ENCODE measurements around the gene SMG6. TPM values are rescaled to one million over a fixed set of nuclear protein-coding genes. Genes with fewer than 3 reads are reported as not detected.
A peak's percentile ranks its signal among the peaks of the same experiment; 100 is the strongest.

SMG6 gene
- total RNA-seq, 1 donor from 2014 or later, result 43.0 TPM

DNA sequence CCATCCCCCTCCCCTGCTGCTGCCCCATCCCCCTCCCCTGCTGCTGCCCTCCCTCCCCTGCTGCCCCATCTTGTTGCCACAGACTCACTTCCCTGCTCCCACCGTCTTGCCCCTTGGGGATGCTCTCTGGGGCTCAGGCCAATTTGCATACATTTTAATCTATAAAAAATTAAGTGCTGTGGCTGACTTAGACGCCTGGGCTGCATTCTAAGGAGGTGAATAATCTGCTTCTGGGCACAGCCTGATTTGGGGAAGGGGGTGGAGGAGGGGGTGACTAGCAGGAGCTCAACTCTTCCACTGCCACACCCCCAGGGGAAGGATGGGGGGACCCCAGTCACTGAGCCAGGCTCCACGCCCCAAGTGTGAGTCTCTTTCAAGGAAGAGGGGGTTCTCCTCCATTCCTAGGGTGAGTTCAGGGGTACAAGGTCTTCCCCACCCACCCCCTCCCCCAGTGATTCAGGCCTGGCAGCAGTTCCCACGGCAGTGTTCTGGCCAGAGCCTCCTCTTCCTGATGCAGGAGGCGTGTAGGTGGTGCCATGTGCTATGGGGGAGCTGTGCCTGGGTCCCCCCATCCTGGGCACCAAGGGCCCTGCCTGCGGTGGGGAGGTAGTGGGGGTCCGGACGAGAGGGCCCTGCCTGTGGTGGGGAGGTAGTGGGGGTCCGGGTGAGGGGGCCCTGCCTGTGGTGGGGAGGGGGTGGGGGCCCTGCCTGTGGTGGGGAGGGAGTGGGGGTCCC is 268.6 kb downstream of the SMG6 start:
- Mint-ChIP-seq H3K27me3 (ENCODE audit: low read depth) (no peaks in the 10 kb centered on the region), H3K4me1 (ENCODE audit: low read depth) (peaks cover 7% of the 10 kb centered on the region), H3K36me3 (ENCODE audit: low read depth) (peaks cover 21% of the 10 kb centered on the region), H3K4me3 (ENCODE audit: low read depth) (no peak overlapping the region), H3K27ac (no peak overlapping the region), H3K9me3 (no peaks in the 10 kb centered on the region)
- DNase-seq (ENCODE audit: low spot score), result no peak
- intact Hi-C loops (cut with micrococcal nuclease), result no loop called here

DNA sequence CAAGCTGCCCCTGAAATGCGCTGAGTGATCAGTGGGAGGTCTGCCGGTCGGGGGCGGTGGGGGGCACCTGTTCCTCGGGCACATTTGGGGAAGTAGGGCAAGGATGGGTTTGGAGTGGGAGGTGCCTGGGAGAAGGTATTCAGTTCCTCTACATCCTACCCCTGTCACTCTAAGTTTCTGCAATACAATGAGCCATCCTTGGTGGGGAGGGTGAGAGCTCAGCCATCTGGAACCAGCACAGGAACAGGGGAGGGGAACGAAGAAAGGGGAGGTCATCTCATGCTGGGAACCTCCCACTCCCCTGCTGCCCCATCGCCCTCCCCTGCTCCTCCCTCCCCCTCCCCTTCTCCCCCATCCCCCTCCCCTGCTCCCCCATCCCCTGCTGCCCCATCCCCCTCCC is 269.4 kb downstream of the SMG6 start:
- intact Hi-C loops (cut with micrococcal nuclease), result no loop called here
- Mint-ChIP-seq H3K27ac (no peak overlapping the region), H3K4me1 (ENCODE audit: low read depth) (peaks cover 7% of the 10 kb centered on the region), H3K9me3 (no peaks in the 10 kb centered on the region), H3K4me3 (ENCODE audit: low read depth) (no peak overlapping the region), H3K27me3 (ENCODE audit: low read depth) (no peaks in the 10 kb centered on the region), H3K36me3 (ENCODE audit: low read depth) (peaks cover 18% of the 10 kb centered on the region)
- no peak for DNase-seq (ENCODE audit: low spot score)

DNA sequence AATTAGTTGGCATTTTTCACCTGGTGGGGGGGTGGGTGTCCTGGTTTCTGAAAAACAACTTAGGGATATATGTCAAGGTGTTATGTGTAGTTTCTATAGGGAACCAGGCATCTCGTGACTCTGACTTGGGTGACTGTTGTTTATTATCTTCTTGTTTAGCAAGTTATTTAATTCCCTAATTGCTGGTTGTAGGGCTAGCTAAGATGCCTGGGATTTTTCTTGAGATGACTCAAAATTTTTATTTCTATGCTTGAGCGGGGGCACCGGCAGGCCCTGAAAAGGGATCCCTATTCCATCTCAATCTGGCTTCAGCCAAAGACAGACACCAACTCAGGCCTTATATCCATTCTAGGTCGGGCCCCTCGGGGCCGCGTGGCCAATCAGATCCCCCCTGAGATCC is 270.4 kb downstream of the SMG6 start:
- intact Hi-C loops (cut with micrococcal nuclease), result no loop called here

DNA sequence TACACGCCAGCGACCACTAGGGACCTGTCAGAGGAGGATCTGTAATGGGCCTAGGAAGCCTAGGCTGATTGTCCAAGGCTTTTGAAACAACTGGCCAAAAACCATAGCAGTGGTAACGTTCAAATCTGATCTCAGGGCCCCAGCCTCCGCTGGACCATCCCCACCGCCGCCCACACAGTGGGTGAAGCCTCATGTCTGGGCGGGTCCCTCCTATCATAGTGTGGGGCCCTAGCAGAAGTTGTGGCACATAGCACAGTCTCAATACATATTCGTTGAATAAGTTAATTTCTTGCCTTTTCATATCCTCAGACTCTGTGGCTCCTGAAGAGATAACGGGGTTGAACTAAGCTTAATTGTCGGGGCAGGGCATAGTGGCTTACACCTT is 272.8 kb downstream of the SMG6 start:
- H3K4me1 Mint-ChIP-seq (ENCODE audit: low read depth), result peaks cover 12% of the 10 kb centered on the region
- peaks cover 3% of the 10 kb centered on the region for H3K36me3 Mint-ChIP-seq (ENCODE audit: low read depth)
- intact Hi-C loops (cut with micrococcal nuclease), result loop anchor here (1.0 to 2.0 kb wide), 2 partner anchors 11 to 122 kb away; no protein-coding TSS in a partner anchor
- peak overlapping the region; percentile 69 for H3K27ac Mint-ChIP-seq
- peaks cover 28% of the 10 kb centered on the region for H3K27me3 Mint-ChIP-seq (ENCODE audit: low read depth)
- H3K9me3 Mint-ChIP-seq, result no peaks in the 10 kb centered on the region
- peak overlapping the region; percentile 95 for H3K4me3 Mint-ChIP-seq (ENCODE audit: low read depth)
- no peak for DNase-seq (ENCODE audit: low spot score)

More for the DNA sequence above, 270.4 kb downstream of the SMG6 start:
- DNase-seq (ENCODE audit: low spot score), result no peak
- Mint-ChIP-seq H3K36me3 (ENCODE audit: low read depth) (peaks cover 18% of the 10 kb centered on the region), H3K27me3 (ENCODE audit: low read depth) (peaks cover 8% of the 10 kb centered on the region), H3K27ac (no peak overlapping the region), H3K4me3 (ENCODE audit: low read depth) (no peak overlapping the region), H3K4me1 (ENCODE audit: low read depth) (peaks cover 7% of the 10 kb centered on the region), H3K9me3 (no peaks in the 10 kb centered on the region)

DNA sequence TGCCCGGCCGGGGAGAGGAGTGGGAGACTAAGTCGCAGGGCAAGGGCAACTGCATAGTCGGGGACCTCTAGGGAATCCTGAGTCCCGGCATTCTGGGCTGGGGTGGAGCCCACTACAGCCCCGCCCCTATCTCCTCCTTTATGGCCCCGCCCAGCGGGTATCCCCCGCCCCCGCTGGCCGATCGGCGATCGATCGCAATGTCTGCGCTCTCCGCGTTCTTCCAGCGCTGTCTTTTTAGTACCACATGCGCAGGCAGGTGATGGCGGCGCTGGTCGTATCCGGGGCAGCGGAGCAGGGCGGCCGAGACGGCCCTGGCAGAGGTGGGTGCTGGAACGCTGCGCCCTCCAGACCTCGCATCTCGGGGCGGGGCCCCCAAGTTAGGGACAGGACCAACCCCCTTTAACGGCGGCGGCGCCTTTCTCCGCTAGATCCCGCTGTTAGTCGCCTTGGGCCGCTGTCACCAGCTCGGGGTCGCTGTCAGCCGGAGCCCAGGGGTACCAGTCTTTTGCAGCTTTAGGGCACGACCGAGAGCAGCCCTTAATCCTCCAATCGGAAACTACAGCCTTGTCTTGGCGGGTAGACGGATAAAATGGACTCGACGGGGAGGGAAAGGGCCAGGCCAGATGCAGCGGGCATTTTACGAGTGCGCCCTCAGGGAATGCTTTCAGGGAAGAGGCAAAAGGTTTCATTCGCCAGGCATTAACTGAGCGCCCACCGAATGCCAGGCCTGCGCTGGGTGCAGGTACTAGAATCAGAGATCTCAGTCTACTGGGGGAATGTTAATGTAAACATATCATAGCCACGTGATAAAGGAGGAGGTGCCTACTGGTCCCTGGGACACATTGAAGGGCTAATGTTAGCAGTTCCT is 273.4 kb downstream of the SMG6 start, which contains the start of gene DPH1:
Gene DPH1, plus strand, starts transcription at position 243 of the 868 bp plus-strand sequence. Its CDS starts 17 bp downstream, at position 260.
- intact Hi-C loops (cut with micrococcal nuclease), result loop anchor here (1.0 to 2.0 kb wide), 2 partner anchors 11 to 121 kb away; no protein-coding TSS in a partner anchor
- peak within 1 kb of the TSS; percentile 69 for H3K27ac Mint-ChIP-seq

DNA sequence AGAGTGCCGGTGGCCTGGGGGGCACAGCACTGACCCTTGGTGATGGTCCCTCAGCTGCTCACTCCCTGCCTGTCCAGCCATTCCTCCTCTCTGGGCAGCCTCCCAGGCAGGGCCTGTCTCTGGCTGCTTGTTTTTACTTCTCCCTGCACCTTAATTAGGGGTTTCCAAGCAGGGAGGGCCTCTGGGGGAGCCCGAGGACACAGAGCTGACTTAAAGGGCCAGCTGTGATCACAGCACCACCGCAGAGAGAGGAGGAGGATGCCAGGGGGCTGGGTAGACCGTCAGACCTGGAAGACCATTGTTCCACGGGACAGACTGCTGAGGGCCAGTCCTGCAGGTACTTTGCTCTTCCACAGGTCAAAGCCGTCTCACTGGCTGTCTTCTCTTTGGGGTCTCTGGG is 274.8 kb downstream of the SMG6 start:
- intact Hi-C loops (cut with micrococcal nuclease), result no loop called here
- Mint-ChIP-seq H3K36me3 (ENCODE audit: low read depth) (peaks cover 3% of the 10 kb centered on the region), H3K4me3 (ENCODE audit: low read depth) (no peak overlapping the region), H3K9me3 (no peaks in the 10 kb centered on the region), H3K4me1 (ENCODE audit: low read depth) (peaks cover 12% of the 10 kb centered on the region), H3K27ac (no peak overlapping the region), H3K27me3 (ENCODE audit: low read depth) (peaks cover 34% of the 10 kb centered on the region)
- DNase-seq (ENCODE audit: low spot score), result no peak

More for the DNA sequence above, 273.4 kb downstream of the SMG6 start, which contains the start of gene DPH1:
- H3K4me3 Mint-ChIP-seq (ENCODE audit: low read depth), result peak within 1 kb of the TSS; percentile 95
- H3K4me1 Mint-ChIP-seq (ENCODE audit: low read depth), result peaks cover 12% of the 10 kb centered on the region
- DNase-seq (ENCODE audit: low spot score), result peak; percentile 83
- H3K36me3 Mint-ChIP-seq (ENCODE audit: low read depth), result peaks cover 3% of the 10 kb centered on the region
- H3K9me3 Mint-ChIP-seq, result no peaks in the 10 kb centered on the region
- peaks cover 32% of the 10 kb centered on the region for H3K27me3 Mint-ChIP-seq (ENCODE audit: low read depth)

DNA sequence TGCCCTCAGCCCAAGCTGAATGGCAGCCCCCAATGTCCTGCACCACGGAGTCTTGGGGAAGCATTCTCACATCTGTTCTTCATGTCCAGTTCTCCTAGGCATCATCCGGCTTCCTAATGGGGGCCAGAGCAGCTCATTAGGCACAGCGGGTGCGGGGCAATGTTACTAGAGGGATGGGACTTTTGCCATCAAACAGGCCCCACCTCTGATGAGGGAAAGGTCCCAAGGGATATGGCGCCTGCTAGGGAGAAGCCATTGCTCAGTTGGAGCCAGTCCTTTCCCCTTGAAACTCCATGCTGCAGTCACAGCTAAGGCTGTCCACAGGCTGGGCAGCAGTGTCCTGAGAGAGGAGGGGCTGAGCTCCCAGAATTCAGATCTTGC is 275.4 kb downstream of the SMG6 start:
- Mint-ChIP-seq H3K4me1 (ENCODE audit: low read depth) (peaks cover 12% of the 10 kb centered on the region), H3K9me3 (no peaks in the 10 kb centered on the region)
- intact Hi-C loops (cut with micrococcal nuclease), result no loop called here

DNA sequence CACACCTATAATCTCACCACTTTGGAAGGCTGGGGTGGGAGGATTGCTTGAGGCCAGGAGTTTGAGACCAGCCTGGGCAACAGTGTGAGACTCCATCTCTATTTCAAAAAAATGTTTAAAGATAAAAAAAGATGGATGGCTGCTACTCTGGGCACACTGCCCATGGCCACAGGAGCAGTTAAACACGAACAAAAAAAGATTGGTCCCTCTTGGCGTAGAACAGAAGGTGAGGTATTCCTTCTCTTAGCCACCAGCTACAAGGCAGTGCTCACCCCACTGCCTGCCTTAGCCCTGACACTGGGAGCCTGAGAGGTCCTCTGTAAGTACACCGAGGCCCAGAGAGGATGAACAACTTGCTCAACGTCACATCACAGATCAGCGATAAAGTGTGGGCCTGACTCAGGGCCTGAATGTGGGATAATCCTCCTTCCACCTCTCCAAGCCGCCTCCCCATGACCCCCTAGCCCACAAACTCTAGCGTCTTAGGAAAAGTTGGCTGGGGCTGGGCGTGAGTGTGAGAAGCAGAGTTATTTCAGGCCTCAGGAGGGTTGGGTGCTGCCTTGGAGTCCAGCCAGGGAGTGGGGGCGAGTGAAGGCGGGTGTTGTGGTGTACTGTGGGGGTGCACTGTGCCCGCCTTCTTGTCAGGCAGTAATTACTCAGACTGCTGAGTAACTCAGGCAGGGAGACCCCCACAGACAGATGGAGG is 275.9 kb downstream of the SMG6 start:
- intact Hi-C loops (cut with micrococcal nuclease), result no loop called here
- H3K36me3 Mint-ChIP-seq (ENCODE audit: low read depth), result no peaks in the 10 kb centered on the region
- no peak for DNase-seq (ENCODE audit: low spot score)

More for the DNA sequence above, 275.4 kb downstream of the SMG6 start:
- Mint-ChIP-seq H3K36me3 (ENCODE audit: low read depth) (peaks cover under 1% of the 10 kb centered on the region), H3K4me3 (ENCODE audit: low read depth) (peak overlapping the region; percentile 40), H3K27me3 (ENCODE audit: low read depth) (peaks cover 37% of the 10 kb centered on the region), H3K27ac (no peak overlapping the region)
- DNase-seq (ENCODE audit: low spot score), result no peak

DNA sequence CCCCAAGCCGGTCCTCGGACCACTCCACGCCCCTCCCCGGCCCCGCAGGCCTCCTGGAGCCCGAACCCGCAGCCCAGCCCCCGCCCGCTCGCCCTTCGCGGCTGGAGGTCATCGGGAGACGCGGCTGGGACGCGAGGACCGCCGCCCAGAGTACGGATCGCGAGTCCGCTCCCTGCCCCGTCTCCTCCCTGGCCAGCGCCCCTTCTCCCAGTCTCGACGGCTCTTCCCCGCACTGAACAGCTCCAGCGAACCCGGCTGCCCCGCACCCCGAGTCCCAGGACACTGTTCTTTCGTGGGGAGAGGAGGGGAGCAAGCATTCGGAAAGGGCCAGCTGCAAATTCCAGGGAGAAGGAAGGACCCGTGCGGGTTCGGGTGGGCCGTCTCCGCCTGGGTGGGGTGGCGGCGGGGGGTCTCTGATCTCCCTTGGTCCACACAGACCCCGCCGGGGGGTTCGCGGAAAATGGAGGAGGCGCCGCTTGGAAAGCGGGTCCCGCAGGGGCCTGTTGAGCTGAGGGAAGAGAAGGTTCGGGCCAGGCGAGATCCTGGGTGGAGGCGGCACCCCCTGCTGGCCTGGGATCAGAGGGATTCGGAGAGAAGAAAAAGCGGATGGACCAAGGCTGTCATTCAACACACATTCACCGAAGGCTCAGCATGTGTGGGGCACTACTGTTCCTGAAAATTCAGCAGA is 277.8 kb downstream of the SMG6 start:
- Mint-ChIP-seq H3K27ac (no peak overlapping the region), H3K4me3 (ENCODE audit: low read depth) (peak overlapping the region; percentile 69), H3K36me3 (ENCODE audit: low read depth) (no peaks in the 10 kb centered on the region), H3K9me3 (no peaks in the 10 kb centered on the region), H3K27me3 (ENCODE audit: low read depth) (peaks cover 54% of the 10 kb centered on the region), H3K4me1 (ENCODE audit: low read depth) (peaks cover 7% of the 10 kb centered on the region)
- intact Hi-C loops (cut with micrococcal nuclease), result no loop called here
- DNase-seq (ENCODE audit: low spot score), result no peak

More for the DNA sequence above, 275.9 kb downstream of the SMG6 start:
- H3K4me3 Mint-ChIP-seq (ENCODE audit: low read depth), result no peak overlapping the region
- H3K27me3 Mint-ChIP-seq (ENCODE audit: low read depth), result peaks cover 42% of the 10 kb centered on the region
- peaks cover 12% of the 10 kb centered on the region for H3K4me1 Mint-ChIP-seq (ENCODE audit: low read depth)
- H3K27ac Mint-ChIP-seq, result no peak overlapping the region
- H3K9me3 Mint-ChIP-seq, result no peaks in the 10 kb centered on the region

DNA sequence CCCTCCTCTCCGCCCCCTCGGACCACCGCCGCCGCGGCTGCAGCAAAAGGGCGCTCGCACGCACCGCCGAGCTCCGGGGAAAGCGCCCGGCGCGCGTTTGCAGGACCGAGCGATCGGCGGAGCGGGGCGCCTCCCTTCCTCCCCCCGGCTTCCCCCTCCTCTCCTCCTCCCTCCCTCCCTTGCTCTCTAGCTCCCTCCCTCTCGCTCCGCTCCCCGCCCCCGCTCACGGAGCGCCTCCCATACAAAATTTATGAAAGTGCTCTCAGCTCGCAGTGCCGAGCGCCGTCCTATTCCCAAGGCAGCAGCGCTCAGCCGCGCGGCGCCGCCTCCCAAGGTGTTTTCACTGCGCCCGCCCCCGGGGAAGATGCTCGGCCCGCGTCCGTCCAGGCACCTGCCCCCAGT is 278.4 kb downstream of the SMG6 start, which contains the start of gene RTN4RL1:
Gene RTN4RL1, minus strand, starts transcription at position 115 of the 402 bp plus-strand sequence. CDS start 469 bp downstream, outside the sequence.
- no peak within 1 kb of the TSS for H3K27ac Mint-ChIP-seq
- H3K9me3 Mint-ChIP-seq, result no peaks in the 10 kb centered on the region
- peaks cover 57% of the 10 kb centered on the region for H3K27me3 Mint-ChIP-seq (ENCODE audit: low read depth)

DNA sequence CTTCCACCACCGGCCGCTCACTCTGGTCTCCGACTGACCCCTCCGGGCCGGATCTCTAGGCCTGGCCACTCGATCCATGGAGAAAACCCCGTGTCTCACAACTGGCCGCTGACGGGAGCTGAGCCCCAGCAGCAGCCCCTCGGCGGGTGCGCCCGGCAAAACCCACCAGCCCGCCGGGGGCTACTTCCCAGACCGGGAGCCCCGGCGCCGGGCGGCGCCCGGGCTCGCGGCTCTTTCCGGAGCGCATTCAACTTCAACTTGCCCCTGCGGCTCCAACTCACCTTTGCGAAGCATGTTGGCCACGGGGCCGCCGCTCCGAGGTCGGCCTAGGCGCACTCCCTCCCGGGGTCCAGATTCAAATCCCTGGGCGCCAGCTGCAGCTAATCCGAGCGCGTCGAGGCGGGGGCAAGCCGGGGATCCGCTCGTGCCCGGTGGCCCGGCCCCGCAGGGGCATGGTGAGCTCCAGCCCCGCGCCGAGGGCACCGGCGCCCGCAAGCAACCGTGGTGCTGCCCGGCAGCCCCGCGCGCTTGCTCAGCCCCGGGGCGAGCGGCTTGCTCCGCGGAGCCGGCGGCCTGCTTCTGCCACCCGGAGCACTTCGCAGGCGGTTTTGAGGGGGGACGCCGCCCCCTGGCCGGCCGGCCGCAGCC is 278.9 kb downstream of the SMG6 start:
- intact Hi-C loops (cut with micrococcal nuclease), result no loop called here
- DNase-seq (ENCODE audit: low spot score), result no peak
- H3K4me1 Mint-ChIP-seq (ENCODE audit: low read depth), result peaks cover 5% of the 10 kb centered on the region
- H3K4me3 Mint-ChIP-seq (ENCODE audit: low read depth), result no peak overlapping the region
- no peaks in the 10 kb centered on the region for H3K36me3 Mint-ChIP-seq (ENCODE audit: low read depth)
- no peaks in the 10 kb centered on the region for H3K9me3 Mint-ChIP-seq
- peaks cover 63% of the 10 kb centered on the region for H3K27me3 Mint-ChIP-seq (ENCODE audit: low read depth)
- H3K27ac Mint-ChIP-seq, result no peak overlapping the region

More for the DNA sequence above, 278.4 kb downstream of the SMG6 start, which contains the start of gene RTN4RL1:
- H3K4me3 Mint-ChIP-seq (ENCODE audit: low read depth), result peak within 1 kb of the TSS; percentile 72
- H3K4me1 Mint-ChIP-seq (ENCODE audit: low read depth), result peaks cover 5% of the 10 kb centered on the region
- DNase-seq (ENCODE audit: low spot score), result peak; percentile 73
- intact Hi-C loops (cut with micrococcal nuclease), result no loop called here
- H3K36me3 Mint-ChIP-seq (ENCODE audit: low read depth), result no peaks in the 10 kb centered on the region

Measured in activated T-helper 2 cell treated with anti-CD3 and anti-CD28 coated beads, Interferon-gamma antibody, Interleukin-2, Interleukin-4, amounts not matched to agents 10 μg/mL and 5 μg/mL and 100 μg/mL, durations not matched to agents 14 hours and 24 hours and 36 hours (primary cell).